Left renal cortex interstitium (tissue), 4 donors: Measurements from ENCODE around the gene CACNB1. TPM values are rescaled to one million over a fixed set of nuclear protein-coding genes. Genes with fewer than 3 reads are reported as not detected.

Experiments used
- DNase-seq, 4 donors: peaks; one replicate each; pipeline ENCODE4 v3.0.0-alpha.2; 2013; ENCODE audit warnings: low read depth in 4 of 4, low spot score in 2 of 4, missing footprints in 1 of 4
- polyA plus RNA-seq, 4 donors: library from polyadenylated mRNA; unstranded; fragments of 120-200 nt; gene quantifications; one replicate each; pipeline ENCODE4 v1.2.1, GENCODE V29; 2013; ENCODE audit not compliant: insufficient read length in 4 of 4

CACNB1 gene
- polyA plus RNA-seq, 4 donors = 6.9 to 14.5 (median 9.6) TPM

DNA sequence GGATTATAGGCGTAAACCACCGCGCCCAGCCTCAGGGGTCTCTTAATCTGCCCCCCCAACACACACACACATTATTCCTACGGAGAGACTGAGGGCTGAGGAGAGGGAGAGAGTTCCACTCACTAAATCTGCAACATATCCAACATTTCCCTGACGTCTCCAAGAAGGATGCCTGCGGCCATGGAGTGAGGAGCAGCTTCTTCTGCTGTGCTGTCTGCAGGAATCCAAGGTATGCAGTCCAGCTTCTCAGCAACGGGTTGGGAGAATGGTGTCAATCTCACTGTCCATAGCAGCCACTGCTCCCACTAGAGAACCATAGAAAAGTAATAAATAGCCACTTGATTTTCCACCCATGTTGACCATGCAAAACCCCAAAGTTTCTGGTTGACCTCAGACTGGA, 41.0 kb downstream of the CACNB1 start:
- DNase-seq = no peak

DNA sequence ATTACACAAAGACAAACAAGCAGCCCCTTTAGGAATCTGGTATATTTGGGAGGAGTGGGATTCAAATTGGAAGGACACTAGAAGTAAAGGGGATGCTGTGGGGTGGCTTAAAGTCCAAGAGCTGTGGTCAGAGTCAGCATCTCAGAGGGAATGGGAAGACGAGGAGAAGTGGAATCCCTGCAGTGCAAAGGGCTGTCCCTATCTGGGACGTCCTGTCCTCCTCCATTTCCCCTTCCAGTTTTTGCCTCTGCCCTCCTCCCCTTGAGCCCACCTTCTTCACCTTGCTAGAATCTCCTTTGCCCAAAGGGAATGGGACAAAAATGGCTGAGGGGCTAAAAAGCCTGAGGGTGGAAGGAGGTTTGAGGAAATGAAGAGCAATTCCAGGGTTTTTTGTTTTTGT, 41.8 kb downstream of the CACNB1 start:
- no peak for DNase-seq

DNA sequence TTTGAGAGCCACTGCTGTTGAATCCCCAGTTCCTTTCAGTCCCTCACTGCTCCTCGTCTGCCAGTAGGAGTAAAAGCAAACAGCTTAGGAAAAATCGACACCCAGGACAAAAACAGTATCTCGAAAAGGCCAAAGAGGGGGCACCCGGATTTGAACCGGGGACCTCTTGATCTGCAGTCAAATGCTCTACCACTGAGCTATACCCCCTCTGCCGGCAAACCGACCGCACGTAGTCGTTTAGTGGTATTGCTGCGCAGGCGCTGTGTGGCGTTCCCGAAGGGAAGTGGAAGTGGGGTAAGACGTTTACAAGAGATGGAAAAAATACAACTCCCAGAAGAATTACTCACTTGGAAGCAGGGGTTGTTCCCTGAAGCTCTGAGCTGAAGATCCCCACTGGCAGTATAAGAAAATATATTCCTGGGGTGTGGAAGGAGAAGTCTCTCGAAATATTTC, 43.8 kb downstream of the CACNB1 start:
- DNase-seq = peak; percentile 79 to 86 (median 84)

DNA sequence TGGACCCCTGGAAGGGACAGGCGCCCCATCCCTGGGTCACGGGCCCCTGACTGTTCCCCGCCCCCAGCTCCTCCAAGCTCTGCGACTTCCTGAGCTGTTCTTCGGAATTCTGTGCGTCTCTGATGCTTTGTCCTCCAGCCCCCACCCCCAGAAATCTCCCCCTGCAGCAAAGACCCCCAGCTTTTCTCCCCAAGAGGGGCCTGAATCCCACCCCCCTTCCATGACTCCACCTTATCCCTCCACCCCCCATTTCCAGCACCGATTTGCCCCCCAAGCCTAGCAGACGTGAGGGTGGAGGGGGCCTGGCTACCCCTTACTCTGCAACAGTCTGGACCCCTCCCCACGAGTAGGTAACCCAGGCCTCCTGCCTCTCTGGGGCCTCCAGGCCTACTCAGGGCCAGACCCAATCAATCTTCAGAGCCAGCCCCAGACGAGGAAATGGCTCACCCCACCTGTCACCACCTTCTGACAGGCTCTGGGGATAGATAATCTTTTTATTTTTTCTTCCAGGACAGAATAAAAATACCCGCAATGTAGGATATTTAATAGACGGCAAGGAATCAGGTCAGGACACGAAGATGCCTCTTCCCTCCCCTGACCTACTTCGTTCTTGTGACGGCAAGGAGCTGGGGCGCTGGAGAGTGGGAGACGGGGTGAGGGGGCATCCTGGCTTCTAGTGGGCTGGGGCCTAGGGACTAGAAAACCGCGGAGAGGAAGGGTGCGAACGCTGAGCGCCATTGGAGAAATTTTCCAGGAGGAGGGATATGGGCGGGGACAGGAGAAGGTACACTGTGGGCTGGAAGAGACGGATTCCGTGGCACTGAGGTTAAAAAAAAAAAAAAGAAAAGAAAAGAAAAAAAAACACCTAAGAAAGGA, 45.3 kb downstream of the CACNB1 start:
- no peak for DNase-seq

DNA sequence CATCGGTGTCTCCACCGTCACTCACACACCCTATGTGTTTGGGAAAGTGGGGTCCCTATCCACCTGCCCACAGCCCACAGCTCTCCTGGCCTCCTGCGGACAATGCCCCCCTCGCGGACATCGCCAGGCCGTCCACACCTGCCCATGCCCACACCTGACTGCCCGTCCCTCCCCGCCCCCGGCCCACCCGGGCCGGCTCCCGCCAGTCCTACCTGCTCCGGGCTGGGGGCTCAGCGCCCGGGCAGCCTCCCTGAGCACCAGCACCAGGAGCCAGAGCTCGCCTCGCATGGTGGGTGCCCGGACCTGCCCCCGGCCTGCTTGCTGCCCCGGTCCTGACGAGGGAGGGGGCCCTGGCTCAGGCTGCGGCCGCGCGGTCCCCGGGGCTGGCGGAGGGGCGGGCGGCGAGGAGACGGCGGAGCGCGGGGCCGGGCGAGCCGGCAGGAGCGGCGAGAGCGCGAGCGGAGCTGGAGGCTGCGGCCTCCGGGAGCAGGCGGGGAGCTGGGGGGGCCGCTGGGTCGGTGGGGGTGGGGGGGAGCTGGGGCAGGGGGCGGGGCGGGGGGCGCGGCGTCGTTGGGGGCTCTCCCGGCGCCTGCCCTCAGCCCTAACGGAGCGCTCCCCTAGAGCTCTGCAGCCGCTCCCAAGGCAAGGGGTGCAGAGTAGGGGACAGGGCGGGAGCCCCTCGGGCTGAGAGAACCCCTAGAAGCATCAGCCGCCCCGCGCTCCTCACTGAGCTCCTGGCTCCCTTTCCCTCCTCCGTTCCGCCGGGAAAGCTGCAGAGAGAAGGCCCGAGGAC, 46.1 kb downstream of the CACNB1 start, which contains the start of gene PLXDC1:
Gene PLXDC1 (minus strand): TSS at position 488 of the 793 bp plus-strand sequence. CDS start 200 bp downstream, at position 288.
- no peak for DNase-seq

DNA sequence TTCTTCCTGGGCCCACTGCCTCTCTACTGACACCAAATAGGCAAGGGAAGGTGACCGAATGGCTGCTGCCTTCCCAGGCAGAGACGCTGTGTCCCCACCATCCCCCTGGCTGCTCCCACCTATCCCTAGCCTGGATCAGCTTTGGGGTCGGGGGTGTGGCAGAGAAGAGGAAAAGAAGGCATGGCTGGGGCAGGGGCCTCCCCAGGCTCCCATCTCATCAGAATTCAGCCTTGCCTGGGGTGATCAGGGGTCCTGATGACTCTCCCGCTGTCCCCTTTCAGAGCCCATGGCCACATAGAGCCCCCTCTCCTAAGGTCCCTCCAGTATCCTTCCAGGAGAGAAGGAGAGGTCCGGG, 46.7 kb downstream of the CACNB1 start:
- DNase-seq = no peak

DNA sequence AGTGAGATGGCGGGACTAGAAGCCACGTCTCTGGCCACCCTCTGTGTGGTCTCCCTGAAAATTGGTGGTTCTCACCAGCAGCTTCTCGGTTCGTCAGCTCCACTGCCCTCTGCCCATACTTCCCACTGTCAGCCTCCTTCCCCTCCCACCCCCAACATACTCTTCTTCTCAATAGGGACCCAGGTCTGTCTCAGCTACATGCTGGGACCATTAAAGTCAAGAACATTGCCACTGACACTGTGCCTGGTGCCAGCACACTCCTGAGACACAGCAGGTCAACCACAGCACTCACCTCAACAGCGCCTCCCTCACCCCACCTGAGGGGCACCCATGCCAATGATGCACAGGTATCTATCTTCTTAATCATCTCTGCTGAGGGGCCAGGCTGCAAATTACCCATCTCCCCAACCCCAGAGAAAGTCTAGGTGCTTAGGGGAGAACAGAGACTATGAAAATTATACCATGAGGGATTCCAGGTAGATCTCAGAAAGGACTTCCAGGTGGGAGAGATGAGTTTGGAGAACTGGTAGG, 47.3 kb downstream of the CACNB1 start:
- no peak for DNase-seq

DNA sequence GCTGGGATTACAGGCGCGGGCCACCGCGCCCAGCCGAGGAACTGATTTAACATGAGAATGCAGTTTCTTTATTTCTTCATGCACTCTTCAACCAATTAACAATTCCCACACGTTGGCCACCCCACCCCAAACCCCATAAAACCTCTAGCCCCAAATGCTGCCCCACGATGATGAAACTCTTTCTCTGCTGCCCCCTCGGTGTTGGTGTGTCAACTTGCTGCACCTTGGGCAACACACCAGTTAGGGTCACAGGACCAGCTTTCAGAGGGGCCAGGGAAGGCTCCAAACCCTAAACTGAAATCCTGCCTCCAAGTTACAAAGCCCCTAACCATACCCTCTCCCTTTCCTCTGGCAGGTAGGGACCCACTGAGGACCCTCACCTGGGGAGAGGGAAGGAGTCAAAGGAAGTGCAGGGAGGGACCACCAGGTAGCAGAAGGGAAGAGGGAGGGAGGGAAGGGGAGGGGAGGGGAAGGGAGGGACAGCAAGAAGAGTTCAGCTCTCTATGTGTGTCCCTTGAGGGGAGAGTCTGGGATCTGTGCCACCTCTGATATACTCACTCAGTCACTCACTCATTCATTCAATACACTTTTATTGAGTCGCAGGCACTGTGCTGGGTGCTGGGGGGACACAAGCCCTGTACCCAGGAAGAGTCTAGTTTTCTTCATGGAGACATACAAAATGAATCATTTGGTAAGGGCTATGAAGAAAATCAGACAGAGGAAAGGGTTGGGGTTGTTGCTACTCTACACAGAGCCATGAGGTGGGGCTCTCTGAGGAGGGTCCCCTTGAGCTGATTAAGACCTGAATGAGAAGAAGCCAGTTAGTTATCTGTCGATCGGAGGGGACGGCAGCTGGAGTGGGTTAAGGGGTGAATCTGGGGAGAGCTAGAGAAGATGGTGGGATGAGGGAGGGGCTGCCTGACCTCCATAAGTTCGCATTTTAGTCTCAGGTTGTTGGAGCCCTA, 50.0 kb downstream of the CACNB1 start:
- DNase-seq = no peak

DNA sequence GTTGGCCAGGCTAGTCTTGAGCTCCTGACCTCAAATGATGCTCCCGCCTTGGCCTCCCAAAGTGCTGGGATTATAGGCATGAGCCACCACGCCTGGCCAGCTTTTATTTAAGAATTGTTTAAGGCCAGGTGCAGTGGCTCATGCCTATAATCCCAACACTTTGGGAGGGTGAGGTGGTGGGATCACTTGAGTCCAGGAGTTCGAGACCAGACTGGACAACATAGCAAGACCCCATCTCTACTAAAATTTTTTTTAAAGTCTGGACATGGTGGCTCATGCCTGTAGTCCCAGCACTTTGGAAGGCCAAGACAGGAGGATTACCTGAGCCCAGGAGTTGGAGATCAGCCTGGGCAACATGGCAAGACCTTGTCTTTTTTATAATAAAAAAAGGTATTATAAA, 51.2 kb downstream of the CACNB1 start:
- DNase-seq = no peak

DNA sequence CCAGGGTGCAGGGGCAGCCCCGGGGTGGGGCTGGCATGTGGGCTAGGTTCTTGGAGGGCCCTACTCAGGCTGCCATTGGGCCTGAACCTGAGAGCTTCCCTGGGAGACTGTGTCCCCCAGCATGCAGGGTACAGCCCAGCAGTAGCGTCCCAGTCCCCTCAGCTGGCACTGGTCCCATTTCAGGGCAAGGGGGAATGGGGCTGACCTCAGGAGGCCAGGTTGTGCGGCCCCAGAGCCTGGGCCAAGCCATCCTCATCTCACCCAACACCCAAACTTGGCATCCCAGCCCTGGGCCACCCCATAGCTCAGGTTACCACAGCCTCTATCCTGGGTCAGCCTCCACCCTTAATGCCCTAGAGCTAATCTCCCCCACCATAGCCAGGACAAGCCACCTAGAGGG, 52.3 kb downstream of the CACNB1 start:
- DNase-seq = no peak

DNA sequence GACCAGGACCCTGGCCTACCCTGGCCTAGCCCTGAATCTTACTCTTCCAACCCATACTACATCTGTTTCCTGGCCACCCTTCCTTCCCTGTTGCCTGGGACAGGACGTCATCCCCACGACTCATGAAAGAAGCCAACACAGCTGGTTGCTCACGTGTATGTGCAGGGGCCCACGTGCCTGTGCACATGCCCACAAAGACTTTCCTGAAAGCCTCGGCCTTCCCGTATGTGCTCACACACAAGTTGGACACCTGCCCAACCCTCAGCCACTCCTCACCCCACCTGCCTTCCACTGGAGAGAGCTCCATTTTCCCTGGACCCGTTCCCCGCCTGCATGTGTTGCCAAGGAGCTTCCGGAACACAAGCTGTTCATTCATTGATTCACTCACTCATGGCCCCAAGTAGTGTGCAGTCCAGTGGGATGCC, 53.0 kb downstream of the CACNB1 start:
- DNase-seq = no peak

DNA sequence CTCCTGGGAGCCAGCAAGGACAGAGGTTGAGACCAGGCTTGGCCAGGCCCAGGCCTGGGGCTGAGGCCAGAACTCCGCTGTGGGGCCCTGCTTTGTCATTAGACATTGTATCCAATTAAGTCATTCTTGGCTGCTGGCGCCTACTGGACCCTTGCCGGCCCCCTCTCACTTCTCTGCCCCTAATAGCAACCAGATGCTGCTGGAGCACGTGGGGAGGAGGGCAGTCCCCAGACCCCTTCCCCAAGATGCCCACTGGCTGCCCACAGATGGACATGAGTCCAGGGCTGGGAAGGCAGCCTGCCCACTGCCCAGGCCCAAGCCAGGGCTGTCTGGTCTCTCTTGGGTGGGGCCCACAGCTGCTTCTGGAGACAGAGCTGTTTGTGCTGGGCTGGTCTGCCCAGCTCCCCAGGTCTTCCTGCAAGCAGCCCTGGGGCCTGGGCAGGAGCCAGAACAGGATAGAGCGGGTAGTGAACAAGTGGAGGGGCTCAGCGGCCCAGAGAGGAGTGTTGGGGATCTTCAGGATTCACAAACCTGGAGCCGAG, 53.8 kb downstream of the CACNB1 start:
- no peak for DNase-seq

DNA sequence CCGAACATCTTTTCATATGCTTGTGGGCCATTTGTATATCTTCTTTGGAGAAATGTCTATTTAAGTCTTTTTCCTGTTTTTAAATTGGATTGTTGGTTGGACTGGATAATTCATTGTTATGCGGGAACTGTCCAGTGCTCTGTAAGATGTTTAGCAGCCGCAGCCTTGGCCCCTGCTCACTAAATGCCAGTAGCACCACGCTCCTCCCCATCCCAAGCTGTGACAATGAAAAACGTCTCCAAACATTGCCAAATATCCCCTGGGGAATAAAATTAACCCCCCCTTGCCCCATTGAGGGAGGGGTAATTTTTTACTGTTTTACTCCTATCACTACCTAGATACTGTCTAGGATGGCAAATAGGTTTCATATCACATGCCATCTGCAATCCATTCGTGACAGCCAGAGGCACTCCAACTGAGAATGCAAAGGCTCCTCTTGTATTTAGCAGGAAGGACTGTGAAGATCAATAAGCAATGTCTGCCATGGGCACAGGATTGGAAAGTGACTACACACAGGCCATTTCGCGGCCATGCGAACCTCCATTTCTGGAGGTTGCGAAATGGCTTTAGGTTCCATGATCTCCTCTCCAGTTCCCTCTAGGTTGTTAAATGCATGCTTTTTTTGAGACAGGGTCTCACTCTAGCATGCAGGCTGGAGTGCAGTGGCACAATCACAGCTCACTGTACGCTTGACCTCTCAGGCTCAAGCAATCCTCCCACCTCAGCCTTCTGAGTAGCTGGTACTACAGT, 55.4 kb downstream of the CACNB1 start:
- DNase-seq = no peak

DNA sequence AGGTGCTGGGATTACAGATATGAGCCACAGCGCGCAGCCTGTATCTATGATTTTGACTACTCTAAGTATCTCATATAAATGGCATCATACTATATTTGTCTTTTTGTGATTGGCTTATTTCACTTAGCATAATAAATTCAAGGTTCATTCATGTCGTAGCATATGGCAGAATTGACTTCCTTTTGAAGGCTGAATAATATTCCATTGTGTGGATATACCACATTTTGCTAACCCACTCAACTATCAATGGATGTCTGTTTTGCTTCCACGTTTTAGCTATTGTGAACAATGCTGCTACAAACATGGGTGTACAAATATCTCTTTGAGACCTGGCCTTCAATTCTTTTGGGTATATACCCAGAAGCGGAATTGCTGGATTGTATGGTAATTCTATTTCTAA, 56.2 kb downstream of the CACNB1 start:
- no peak for DNase-seq

DNA sequence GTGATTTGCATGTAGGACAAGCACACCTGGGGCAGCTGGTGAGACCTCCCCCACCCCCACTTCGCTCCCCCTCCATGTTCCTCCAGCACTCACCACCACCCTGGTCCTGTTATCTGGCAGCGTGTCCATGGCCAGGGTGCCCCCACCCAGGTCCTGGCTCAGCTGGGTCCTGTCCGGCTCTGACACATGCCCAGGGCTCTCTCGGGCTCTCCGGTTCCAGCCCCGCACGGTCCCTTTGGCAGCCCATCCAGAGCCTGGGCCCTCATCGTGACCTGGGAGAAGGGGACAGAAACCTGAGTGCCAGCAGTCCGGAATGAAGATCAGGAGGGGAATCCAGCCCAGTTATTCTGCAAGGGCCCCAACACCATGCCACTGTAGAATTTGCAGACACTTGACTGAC, 57.9 kb downstream of the CACNB1 start:
- no peak for DNase-seq

DNA sequence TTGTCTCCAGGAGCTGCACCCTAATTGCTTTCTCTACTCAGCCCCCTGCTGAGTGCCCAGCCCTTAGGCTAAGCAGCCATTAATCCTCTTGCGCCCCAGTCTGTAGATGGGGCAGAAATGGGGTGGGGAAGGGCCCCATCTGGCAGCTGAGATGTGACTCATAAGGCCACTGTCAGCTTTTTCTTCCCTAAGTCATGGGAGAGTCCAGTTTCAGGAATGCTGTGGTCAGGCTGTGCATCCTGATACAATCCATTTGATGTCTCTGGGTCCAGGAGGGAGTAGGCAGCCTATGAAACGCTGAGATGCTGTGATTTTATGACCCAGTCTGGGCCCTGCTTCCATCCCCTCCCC, 58.3 kb downstream of the CACNB1 start:
- DNase-seq = no peak

DNA sequence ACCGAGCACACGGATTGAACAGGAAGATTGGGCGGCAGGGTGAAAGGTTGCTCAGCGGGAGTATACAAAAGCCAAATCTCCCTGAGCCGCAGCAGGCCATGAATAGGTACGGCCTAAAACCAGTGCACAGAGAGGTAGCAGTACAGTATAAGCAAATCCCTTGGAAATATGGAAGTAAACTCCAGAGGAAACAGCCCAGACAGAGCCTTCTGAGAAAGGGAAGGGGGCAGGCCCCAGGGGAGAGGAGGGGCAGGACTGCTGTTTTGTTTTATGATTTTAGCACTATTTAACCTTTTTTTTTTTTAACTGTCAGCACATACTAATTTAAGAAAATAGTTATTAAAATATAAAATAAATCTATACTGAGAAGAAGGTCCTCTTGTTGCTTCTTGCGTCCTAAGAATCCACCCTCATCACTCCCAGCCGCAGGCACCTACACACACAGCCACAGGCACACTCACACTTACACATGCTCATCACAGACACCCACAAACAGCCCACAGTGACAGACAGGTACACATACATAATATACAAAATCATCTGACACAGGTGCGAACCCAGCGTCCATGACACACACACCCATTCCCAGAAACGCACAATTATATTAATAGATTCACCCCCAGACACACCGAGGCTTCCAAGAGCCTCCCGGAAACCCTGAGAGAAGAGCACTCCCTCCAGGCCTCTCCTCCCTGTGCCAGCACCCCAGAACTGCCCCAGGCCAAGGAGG, 58.9 kb downstream of the CACNB1 start:
- no peak for DNase-seq

DNA sequence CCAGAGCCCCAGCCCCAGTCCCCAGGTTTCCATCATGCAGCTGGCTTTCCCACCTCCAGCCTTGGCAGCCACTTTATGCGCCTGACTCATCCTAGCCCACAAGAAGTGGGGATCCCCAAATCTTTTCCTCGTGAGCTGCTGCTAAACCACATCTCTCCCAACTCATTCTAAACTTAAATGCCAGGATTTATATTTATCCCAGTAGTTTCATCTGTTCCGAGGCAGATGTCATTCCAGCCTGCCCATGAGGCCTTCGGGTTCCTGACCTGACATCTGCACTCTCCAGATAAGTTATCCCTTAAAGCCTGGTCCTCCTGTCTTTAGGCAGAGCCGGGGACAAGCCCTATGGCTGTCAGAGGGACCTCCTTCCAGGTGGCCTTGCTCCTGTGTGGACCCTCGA, 62.6 kb downstream of the CACNB1 start:
- no peak for DNase-seq

DNA sequence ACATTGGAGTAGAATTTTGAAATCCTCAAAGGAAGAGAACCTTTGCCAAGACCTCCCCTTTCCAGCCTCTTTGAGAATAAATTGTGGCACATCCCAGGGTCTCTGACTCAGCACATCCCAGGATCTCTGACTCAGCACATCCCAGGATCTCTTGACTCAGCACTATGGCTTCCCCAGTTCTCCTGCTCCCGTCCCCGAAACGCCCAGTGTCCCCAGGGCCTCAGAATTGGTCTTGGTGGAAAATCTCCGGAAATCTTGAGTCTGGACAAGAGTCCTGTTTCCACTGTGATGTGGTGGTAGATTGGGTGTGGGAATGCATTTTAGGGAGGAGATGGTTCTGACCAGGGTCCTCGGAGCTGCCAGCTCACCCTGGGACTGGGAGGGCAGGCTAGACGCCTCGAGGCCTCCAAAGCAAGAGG, 65.3 kb downstream of the CACNB1 start:
- no peak for DNase-seq
